ENCODE measurements around the gene ATP8A2.

The ATP8A2 gene

GRCh38 chr13:25688536-25688935, 316.8 kb downstream of the ATP8A2 start:
- no peak for FAIRE-seq

GRCh38 chr13:25689539-25689938, 317.8 kb downstream of the ATP8A2 start:
- no peak for FAIRE-seq

- FAIRE-seq = no peak
These were observed 318.8 kb downstream of the ATP8A2 start for GRCh38 chr13:25690582-25690981.

GRCh38 chr13:25691654-25692053, 319.9 kb downstream of the ATP8A2 start:
- no peak for FAIRE-seq

- no peak for FAIRE-seq
These were observed 320.3 kb downstream of the ATP8A2 start for GRCh38 chr13:25692099-25692498.

- FAIRE-seq = no peak
These were observed 327.3 kb downstream of the ATP8A2 start for GRCh38 chr13:25699056-25699455.

- FAIRE-seq = no peak
These were observed 327.8 kb downstream of the ATP8A2 start for GRCh38 chr13:25699600-25699999.

GRCh38 chr13:25701304-25701703, 329.5 kb downstream of the ATP8A2 start:
- FAIRE-seq = no peak

- FAIRE-seq = no peak
These were observed 330.6 kb downstream of the ATP8A2 start for GRCh38 chr13:25702386-25702785.

GRCh38 chr13:25707726-25708125, 336.0 kb downstream of the ATP8A2 start:
- no peak for FAIRE-seq

GRCh38 chr13:25708268-25708667, 336.5 kb downstream of the ATP8A2 start:
- FAIRE-seq = no peak

GRCh38 chr13:25709088-25709487, 337.3 kb downstream of the ATP8A2 start:
- FAIRE-seq = no peak

GRCh38 chr13:25715760-25716159, 344.0 kb downstream of the ATP8A2 start:
- FAIRE-seq = no peak

- no peak for FAIRE-seq
These were observed 346.0 kb downstream of the ATP8A2 start for GRCh38 chr13:25717666-25718197.

- no peak for FAIRE-seq
These were observed 347.9 kb downstream of the ATP8A2 start for GRCh38 chr13:25719666-25720065.

- FAIRE-seq = no peak
These were observed 351.1 kb downstream of the ATP8A2 start for GRCh38 chr13:25722893-25723292.

- no peak for FAIRE-seq
These were observed 353.3 kb downstream of the ATP8A2 start for GRCh38 chr13:25725104-25725503.

GRCh38 chr13:25727250-25727649, 355.5 kb downstream of the ATP8A2 start:
- no peak for FAIRE-seq

GRCh38 chr13:25727810-25728209, 356.0 kb downstream of the ATP8A2 start:
- FAIRE-seq = no peak

GRCh38 chr13:25729201-25729600, 357.4 kb downstream of the ATP8A2 start:
- no peak for FAIRE-seq

GRCh38 chr13:25731037-25731436, 359.3 kb downstream of the ATP8A2 start:
- FAIRE-seq = no peak

- no peak for FAIRE-seq
These were observed 359.8 kb downstream of the ATP8A2 start for GRCh38 chr13:25731536-25731935.

GRCh38 chr13:25732111-25732865, 360.5 kb downstream of the ATP8A2 start:
- no peak for FAIRE-seq

- FAIRE-seq = no peak
These were observed 361.3 kb downstream of the ATP8A2 start for GRCh38 chr13:25733001-25733491.
